GM12874 (cell line): ENCODE results near the gene EPHA5.

Experiments used
- CTCF ChIP-seq: IDR thresholded peaks from 2 replicates; pipeline ENCODE4 v1.5.1; 2011; ENCODE audit warnings: low read depth, mild to moderate bottlenecking, control low read depth, low read length, moderate library complexity; ENCODE audit not compliant: insufficient read depth

The EPHA5 gene

DNA sequence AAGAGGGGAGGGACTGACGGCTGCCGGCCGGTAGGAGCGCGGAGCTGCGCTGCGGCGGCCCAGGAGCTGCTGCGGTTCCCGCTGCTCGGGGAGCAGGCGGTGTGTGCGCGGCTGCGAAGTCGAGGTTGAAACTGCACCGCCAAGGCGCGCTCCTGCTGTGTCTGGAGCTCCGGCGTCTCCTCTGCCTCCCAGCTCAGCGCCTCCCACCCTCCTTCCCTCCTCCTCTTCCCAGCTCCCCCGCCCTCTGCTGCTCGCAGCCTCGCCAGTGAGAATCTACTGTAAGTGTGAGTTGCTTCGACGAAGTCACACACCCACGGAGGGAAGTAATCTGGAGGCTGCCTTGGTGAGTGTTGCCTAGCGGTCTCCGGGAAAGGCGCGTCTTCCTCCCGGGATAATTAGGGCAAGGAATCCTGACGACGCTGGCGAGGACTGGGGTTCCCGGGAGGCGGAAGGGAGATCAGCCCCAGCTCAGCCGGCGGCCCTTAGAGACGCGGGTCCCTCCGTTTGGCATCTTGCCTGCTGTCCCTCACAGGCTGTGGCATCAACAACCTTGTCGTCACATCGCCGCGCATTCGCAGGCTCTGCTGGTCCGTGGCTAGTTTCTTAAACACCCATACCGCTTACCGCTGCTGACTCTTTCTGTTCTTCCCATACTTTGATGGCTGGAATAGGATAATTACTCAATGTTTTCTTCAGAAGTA, at the start of gene EPHA5:
Gene EPHA5, minus strand, starts transcription at position 159 of the 701 bp plus-strand sequence. CDS start 747 bp downstream, outside the sequence.
- no peak for TF ChIP-seq CTCF

DNA sequence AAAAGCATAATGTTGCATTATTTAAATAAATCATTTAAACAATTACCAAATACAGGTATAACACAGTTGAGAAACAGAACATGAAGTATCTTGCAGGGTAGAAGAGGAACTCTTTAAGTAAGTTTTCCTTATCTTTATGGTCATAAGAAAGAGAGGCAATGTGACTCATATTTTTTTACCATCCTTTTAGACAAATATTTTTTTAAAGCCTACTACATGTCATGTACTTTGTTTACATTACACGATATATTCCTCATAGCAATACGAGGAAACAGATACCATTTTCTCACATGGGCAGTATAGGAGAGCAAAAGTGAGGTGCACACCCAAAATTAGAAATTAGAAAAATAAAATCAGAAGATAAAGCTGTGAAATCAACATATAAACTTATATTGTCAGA, 49.3 kb upstream of the EPHA5 start:
- TF ChIP-seq CTCF = no peak

DNA sequence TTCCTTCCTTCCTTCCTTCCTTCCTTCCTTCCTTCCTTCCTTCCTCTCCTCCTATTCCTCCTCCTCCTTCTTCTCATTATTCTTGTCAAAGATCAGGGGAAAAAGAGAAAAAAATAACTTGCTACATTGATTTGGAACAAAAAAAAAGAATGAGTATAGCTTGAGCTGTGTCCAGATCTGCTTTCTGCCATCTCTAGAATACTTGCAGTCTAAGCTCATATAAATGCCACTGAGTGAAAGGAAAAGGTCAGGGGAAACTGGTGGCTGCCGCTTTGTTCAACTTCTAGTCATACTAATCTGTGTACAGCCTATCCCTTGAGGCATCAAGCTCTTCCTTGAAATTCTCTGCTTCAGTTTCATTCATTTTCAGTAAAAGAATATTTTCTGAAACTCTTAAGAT, 28.3 kb upstream of the EPHA5 start:
- TF ChIP-seq CTCF = no peak

- no peak for TF ChIP-seq CTCF
Measured at GRCh38 chr4:65696436-65696835, 26.1 kb upstream of the EPHA5 start.

GRCh38 chr4:65671372-65671771, 1.1 kb upstream of the EPHA5 start:
- TF ChIP-seq CTCF = no peak

GRCh38 chr4:65670020-65670330, 314 bp downstream of the EPHA5 start:
- TF ChIP-seq CTCF = no peak

GRCh38 chr4:65669111-65670019, 924 bp downstream of the EPHA5 start:
- no peak for TF ChIP-seq CTCF
